A673 (cell line): ENCODE measurements around the gene ECSCR. TPM values are rescaled to one million over a fixed set of nuclear protein-coding genes. Genes with fewer than 3 reads are reported as not detected.

ENCODE experiments used
- BruUV-seq: library from RNA; stranded (reverse); fragments of 400-500 nt; replicated peaks from 2 replicates; lab custom pipeline; 2021; lab: Mats Ljungman, UMichigan
- CTCF ChIA-PET: fragments of 300-600 bp; sonication (Branson Sonifier 250); formaldehyde crosslinking; loops from one replicate; lab custom pipeline; 2022; ENCODE audit warnings: antibody characterized with exemption; lab: Charles Lee
- POLR2A ChIA-PET: fragments of 300-600 bp; sonication (Branson Sonifier 250); formaldehyde crosslinking; loops from one replicate; lab custom pipeline; 2022; ENCODE audit warnings: antibody characterized with exemption; ENCODE audit not compliant: low non-redundant PET; lab: Charles Lee
- DNase-seq: peaks from one replicate; pipeline ENCODE4 v3.0.0-alpha.2; 2015; ENCODE audit warnings: low spot score
- H3K27ac ChIP-seq: fragments of 200-600 bp; sonication (generic); 2 replicates; pipeline ENCODE4 v1.5.1; 2016; ENCODE audit warnings: mixed run types, low read depth, mild to moderate bottlenecking, mixed read lengths, antibody characterized with exemption, low read length; ENCODE audit not compliant: poor library complexity, severe bottlenecking
- H3K27me3 ChIP-seq: fragments of 200-600 bp; sonication (generic); replicated peaks from 2 replicates; pipeline ENCODE4 v1.6.1; 2017; ENCODE audit warnings: mixed run types, low read depth, mild to moderate bottlenecking, mixed read lengths, antibody characterized with exemption, low read length; ENCODE audit not compliant: insufficient read depth, poor library complexity
- H3K36me3 ChIP-seq: fragments of 200-600 bp; sonication (generic); 2 replicates; pipeline ENCODE4 v1.6.1; 2016; ENCODE audit warnings: mixed run types, mild to moderate bottlenecking, mixed read lengths, antibody characterized with exemption, low read length; ENCODE audit not compliant: insufficient read depth, poor library complexity, severe bottlenecking
- H3K4me1 ChIP-seq: fragments of 200-600 bp; sonication (generic); 2 replicates; pipeline ENCODE4 v1.6.1; 2017; ENCODE audit warnings: mixed run types, mild to moderate bottlenecking, mixed read lengths, antibody characterized with exemption, low read length; ENCODE audit not compliant: insufficient read depth, poor library complexity, severe bottlenecking
- H3K4me3 ChIP-seq: fragments of 200-600 bp; sonication (generic); 2 replicates; pipeline ENCODE4 v1.5.1; 2016; ENCODE audit warnings: low read depth, mixed run types, mild to moderate bottlenecking, mixed read lengths, low read length; ENCODE audit not compliant: poor library complexity, severe bottlenecking
- H3K9me3 ChIP-seq: fragments of 200-600 bp; sonication (generic); 2 replicates; pipeline ENCODE4 v1.6.1; 2016; ENCODE audit warnings: mixed run types, low read depth, mild to moderate bottlenecking, mixed read lengths, antibody characterized with exemption, low read length; ENCODE audit not compliant: poor library complexity, severe bottlenecking
- EZH2 ChIP-seq: fragments of 200-600 bp; sonication (generic); IDR thresholded peaks from 2 replicates; pipeline ENCODE4 v1.6.1; 2017; ENCODE audit warnings: borderline replicate concordance, low read depth, mild to moderate bottlenecking, mixed read lengths, antibody characterized with exemption, low read length; ENCODE audit not compliant: poor library complexity, severe bottlenecking
- intact Hi-C: fragments of 100-400 bp; cut with micrococcal nuclease; formaldehyde crosslinking; loops from one replicate; pipeline ENCODE4 v1.10.0; 2022; ENCODE audit not compliant: unreplicated experiment
- total RNA-seq: library from RNA; stranded (reverse); gene quantifications from 2 replicates; pipeline ENCODE4 v1.2.3, GENCODE V29; 2021
- TF ChIP-seq, protein P1 (sequence below): fragments of 300-800, 200-600 bp; sonication (generic); conservative IDR thresholded peaks from 2 replicates; pipeline ENCODE4 v1.5.1; 2017; ENCODE audit warnings: low read depth, mild to moderate bottlenecking, antibody characterized with exemption, low read length, moderate library complexity, mixed read lengths

The ECSCR gene
- total RNA-seq, 1 experiment from 2014 or later = 1.6 TPM

DNA sequence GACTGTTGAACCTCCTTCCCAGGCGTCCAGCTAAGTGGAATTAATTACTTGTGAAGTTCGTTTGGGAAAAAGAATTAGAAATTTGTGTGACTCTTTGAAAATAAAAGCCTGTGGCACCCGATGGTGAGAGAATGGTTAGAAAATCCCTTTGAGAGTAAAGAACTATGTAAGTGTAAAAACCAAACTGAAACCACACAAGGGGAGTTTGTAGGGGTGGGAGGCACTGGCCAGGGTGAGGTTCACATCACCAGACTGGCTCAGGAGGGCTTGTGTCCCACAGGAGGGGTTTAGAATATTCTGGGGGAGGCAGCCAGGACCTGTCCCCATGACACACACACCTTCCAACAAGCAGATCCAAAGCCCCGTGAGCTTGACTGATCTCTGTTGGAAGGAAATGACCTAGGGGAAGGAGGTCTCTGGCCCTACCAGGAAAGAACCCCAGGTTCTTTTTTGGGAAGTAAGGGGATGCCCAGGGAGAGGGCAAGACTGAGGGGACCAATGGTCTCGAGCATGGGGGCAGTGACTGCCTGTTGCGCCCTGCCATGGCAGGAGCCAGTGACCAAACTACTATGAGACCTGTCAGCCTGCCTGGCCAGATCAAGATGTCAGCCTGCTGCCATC, 62.9 kb downstream of the ECSCR start:
- no peak overlapping the region for H3K4me3 ChIP-seq
- no peaks in the 10 kb centered on the region for H3K9me3 ChIP-seq
- intact Hi-C loops = no loop called here
- no peak for DNase-seq
- no peak overlapping the region for H3K27ac ChIP-seq
- ChIA-PET POLR2A (no interaction called here), CTCF (no interaction called here)
- BruUV-seq = no TSS peak
- no peaks in the 10 kb centered on the region for H3K36me3 ChIP-seq
- TF ChIP-seq, protein P1, sequence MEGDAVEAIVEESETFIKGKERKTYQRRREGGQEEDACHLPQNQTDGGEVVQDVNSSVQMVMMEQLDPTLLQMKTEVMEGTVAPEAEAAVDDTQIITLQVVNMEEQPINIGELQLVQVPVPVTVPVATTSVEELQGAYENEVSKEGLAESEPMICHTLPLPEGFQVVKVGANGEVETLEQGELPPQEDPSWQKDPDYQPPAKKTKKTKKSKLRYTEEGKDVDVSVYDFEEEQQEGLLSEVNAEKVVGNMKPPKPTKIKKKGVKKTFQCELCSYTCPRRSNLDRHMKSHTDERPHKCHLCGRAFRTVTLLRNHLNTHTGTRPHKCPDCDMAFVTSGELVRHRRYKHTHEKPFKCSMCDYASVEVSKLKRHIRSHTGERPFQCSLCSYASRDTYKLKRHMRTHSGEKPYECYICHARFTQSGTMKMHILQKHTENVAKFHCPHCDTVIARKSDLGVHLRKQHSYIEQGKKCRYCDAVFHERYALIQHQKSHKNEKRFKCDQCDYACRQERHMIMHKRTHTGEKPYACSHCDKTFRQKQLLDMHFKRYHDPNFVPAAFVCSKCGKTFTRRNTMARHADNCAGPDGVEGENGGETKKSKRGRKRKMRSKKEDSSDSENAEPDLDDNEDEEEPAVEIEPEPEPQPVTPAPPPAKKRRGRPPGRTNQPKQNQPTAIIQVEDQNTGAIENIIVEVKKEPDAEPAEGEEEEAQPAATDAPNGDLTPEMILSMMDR = no peak
- TF ChIP-seq EZH2 = no peak
- H3K27me3 ChIP-seq = no peaks in the 10 kb centered on the region
- H3K4me1 ChIP-seq = peaks cover 6% of the 10 kb centered on the region

Other genes starting within 250 kb of the ECSCR start
- gene MATR3, start 169.0 kb downstream of the ECSCR start, total RNA-seq = 286 and 299 TPM in 2 replicates
- 95.0 and 108 TPM in 2 replicates for gene PAIP2, start 120.9 kb downstream of the ECSCR start, total RNA-seq
- gene SLC23A1, start 79.4 kb downstream of the ECSCR start, total RNA-seq = not detected in 2 replicates
- gene MZB1, start 72.8 kb downstream of the ECSCR start, total RNA-seq = not detected in 2 replicates
- 0.82 and 1.0 TPM in 2 replicates for gene PROB1, start 67.6 kb downstream of the ECSCR start, total RNA-seq
- gene SPATA24, start 58.7 kb downstream of the ECSCR start, total RNA-seq = 4.0 and 4.2 TPM in 2 replicates
- gene DNAJC18, start 23.2 kb downstream of the ECSCR start, total RNA-seq = 16.7 and 21.1 TPM in 2 replicates
- gene SMIM33, start 8.3 kb upstream of the ECSCR start, total RNA-seq = not detected in 2 replicates
- 29.4 and 30.7 TPM in 2 replicates for gene STING1, start 20.0 kb upstream of the ECSCR start, total RNA-seq
- gene UBE2D2, start 98.6 kb upstream of the ECSCR start, total RNA-seq = 186 and 202 TPM in 2 replicates
- gene CXXC5, start 185.6 kb upstream of the ECSCR start, total RNA-seq = 56.4 and 57.2 TPM in 2 replicates